Fibroblast of villous mesenchyme (primary cell): ENCODE measurements around the gene REPIN1. TPM values are rescaled to one million over a fixed set of nuclear protein-coding genes. Genes with fewer than 3 reads are reported as not detected.

Experiments used
- DNase-seq: peaks from one replicate; pipeline ENCODE4 v3.0.0-alpha.2; 2010; ENCODE audit warnings: low read depth
- H3K4me3 ChIP-seq: 2 replicates; pipeline ENCODE4 v1.5.1; 2011; ENCODE audit warnings: low read depth, mild to moderate bottlenecking, low read length
- CTCF ChIP-seq: IDR thresholded peaks from 2 replicates; pipeline ENCODE4 v1.5.1; 2012; ENCODE audit warnings: low read depth, mild to moderate bottlenecking, low read length; ENCODE audit not compliant: insufficient read depth
- total RNA-seq: library from RNA; depleted of rRNA; stranded (reverse); fragments of >200 nt; gene quantifications from 2 replicates; pipeline ENCODE4 v1.2.3, GENCODE V29; 2012

Gene REPIN1
- total RNA-seq, 1 donor = 98.4 TPM

- DNase-seq = no peak
- H3K4me3 ChIP-seq = peak overlapping the region; percentile 57
- no peak for TF ChIP-seq CTCF
Measured at GRCh38 chr7:150340875-150341262, 27.8 kb upstream of the REPIN1 start.

GRCh38 chr7:150341263-150342120, 27.1 kb upstream of the REPIN1 start, which contains the start of gene RARRES2:
TSS of gene RARRES2 (minus strand) at chr7:150341629. CDS start at chr7:150340609, 1,020 bp downstream.
- peak; percentile 59 for DNase-seq
- peak within 1 kb of the TSS; percentile 57 for H3K4me3 ChIP-seq
- no peak for TF ChIP-seq CTCF

- TF ChIP-seq CTCF = no peak
- no peak for DNase-seq
- H3K4me3 ChIP-seq = no peak overlapping the region
Measured at GRCh38 chr7:150342121-150342408, 26.6 kb upstream of the REPIN1 start.

GRCh38 chr7:150343225-150343624, 25.4 kb upstream of the REPIN1 start:
- H3K4me3 ChIP-seq = no peak overlapping the region
- no peak for DNase-seq
- TF ChIP-seq CTCF = no peak

GRCh38 chr7:150344299-150344698, 24.3 kb upstream of the REPIN1 start:
- TF ChIP-seq CTCF = no peak
- no peak for DNase-seq
- no peak overlapping the region for H3K4me3 ChIP-seq

GRCh38 chr7:150345012-150345411, 23.6 kb upstream of the REPIN1 start:
- no peak overlapping the region for H3K4me3 ChIP-seq
- no peak for DNase-seq
- TF ChIP-seq CTCF = no peak

- no peak for TF ChIP-seq CTCF
- H3K4me3 ChIP-seq = no peak overlapping the region
- no peak for DNase-seq
Measured at GRCh38 chr7:150346922-150347321, 21.7 kb upstream of the REPIN1 start.
